HepG2 (cell line): Measurements from ENCODE around the gene SLC7A8. TPM values are rescaled to one million over a fixed set of nuclear protein-coding genes. Genes with fewer than 3 reads are reported as not detected.

ENCODE experiments used
- ATAC-seq: fragments of 200-7000 bp; cut with Tn5 transposase; 3 replicates; pipeline ENCODE4 v1.9.1; 2020; ENCODE audit warnings: mild to moderate bottlenecking, moderate library complexity
- BruUV-seq: library from RNA; stranded (reverse); fragments of 400-500 nt; replicated peaks from 2 replicates; lab custom pipeline; 2021; lab: Mats Ljungman, UMichigan
- CTCF ChIA-PET: fragments of 300-600 bp; formaldehyde crosslinking; extraction: SDS; loops from one replicate; lab custom pipeline; 2021; ENCODE audit warnings: low total read pairs, inconsistent platforms, low intra/inter-chr PET ratio; lab: Yijun Ruan, JAX
- POLR2A ChIA-PET: fragments of 350-600 bp; sonication (Branson Sonifier 250); formaldehyde crosslinking; loops from one replicate; lab custom pipeline; 2020; ENCODE audit warnings: antibody characterized with exemption, inconsistent platforms; lab: Yijun Ruan, JAX
- DNase-seq: peaks from one replicate; pipeline ENCODE4 v3.0.0-alpha.2; 2015; ENCODE audit warnings: low spot score
- FAIRE-seq: peaks from 3 replicates; lab custom pipeline; 2011; peaks lifted over from hg19 to GRCh38; lab: Jason Lieb, UNC
- H2AFZ ChIP-seq: one replicate; pipeline ENCODE4 v1.6.1; 2011; ENCODE audit warnings: low read length, inconsistent platforms
- H3K27ac ChIP-seq: fragments of 300-600 bp; 3 replicates; pipeline ENCODE4 v1.8.0; 2011; ENCODE audit warnings: mixed run types, mild to moderate bottlenecking, mixed read lengths, low read length, inconsistent platforms; ENCODE audit not compliant: insufficient read depth; ENCODE audit errors: extremely low read length
- H3K27me3 ChIP-seq, 2 experiments: fragments of 200-600 bp in 1 of 2; 2 replicates in 1 of 2; 3 replicates in 1 of 2; pipeline versions ENCODE4 v1.6.0 to v1.8.0; 2011; ENCODE audit warnings: low read length in 2 of 2, mild to moderate bottlenecking in 2 of 2, moderate library complexity in 2 of 2, inconsistent platforms in 1 of 2; ENCODE audit not compliant: insufficient read depth in 2 of 2, control insufficient read depth in 1 of 2
- H3K36me3 ChIP-seq, 2 experiments: fragments of 200-600 bp in 1 of 2; replicated peaks in 1 of 2; 2 replicates in 1 of 2; 3 replicates in 1 of 2; pipeline versions ENCODE4 v1.5.1 to v1.8.0; 2011; ENCODE audit warnings: low read length in 2 of 2, inconsistent platforms in 1 of 2; ENCODE audit not compliant: insufficient read depth in 2 of 2, control insufficient read depth in 1 of 2
- H3K4me1 ChIP-seq: 2 replicates; pipeline ENCODE4 v1.5.1; 2012; ENCODE audit warnings: low read length, inconsistent platforms; ENCODE audit not compliant: insufficient read depth
- H3K4me2 ChIP-seq: 2 replicates; pipeline ENCODE4 v1.6.0; 2011; ENCODE audit warnings: low read depth, low read length, inconsistent platforms
- H3K4me3 ChIP-seq, 3 experiments: fragments of 200-600 bp in 1 of 3; sonication (generic), shearing (Covaris generic) in 1 of 3; replicated peaks in 1 of 3; 2 replicates each; pipeline ENCODE4 v1.5.1; 2011 to 2016; ENCODE audit warnings: low read length in 3 of 3, inconsistent platforms in 2 of 3, low read depth in 2 of 3, mild to moderate bottlenecking in 2 of 3, control low read depth in 1 of 3, mixed read lengths in 1 of 3; ENCODE audit not compliant: insufficient read depth in 1 of 3
- H3K79me2 ChIP-seq: one replicate; pipeline ENCODE4 v1.6.1; 2011; ENCODE audit warnings: low read length, inconsistent platforms; ENCODE audit not compliant: insufficient read depth
- H3K9ac ChIP-seq: 2 replicates; pipeline ENCODE4 v1.6.0; 2011; ENCODE audit warnings: mild to moderate bottlenecking, low read depth, low read length, inconsistent platforms; ENCODE audit not compliant: insufficient read depth
- H3K9me3 ChIP-seq: 2 replicates; pipeline ENCODE4 v1.5.1; 2012; ENCODE audit warnings: mild to moderate bottlenecking, low read length
- H4K20me1 ChIP-seq: 2 replicates; pipeline ENCODE4 v1.6.0; 2011; ENCODE audit warnings: inconsistent platforms, mild to moderate bottlenecking, low read length, moderate library complexity; ENCODE audit not compliant: insufficient read depth
- ADNP ChIP-seq: sonication (generic); formaldehyde crosslinking; IDR thresholded peaks from 2 replicates; pipeline ENCODE4 v1.4.0; 2020; ENCODE audit warnings: missing genetic modification reagents
- ARNTL ChIP-seq: sonication (generic); formaldehyde crosslinking; IDR thresholded peaks from 2 replicates; pipeline ENCODE4 v1.4.0; 2020; ENCODE audit warnings: mild to moderate bottlenecking, missing genetic modification reagents
- CEBPB ChIP-seq: IDR thresholded peaks from 2 replicates; pipeline ENCODE4 v1.6.1; 2011; ENCODE audit warnings: low read depth, low read length, improper control_type of control experiment, borderline replicate concordance
- CREB1 ChIP-seq, 2 experiments: fragments of 450-650 bp in 1 of 2; IDR thresholded peaks; 2 replicates each; pipeline ENCODE4 v1.6.1; 2016 to 2017; ENCODE audit warnings: control low read depth in 1 of 2, mild to moderate bottlenecking in 1 of 2, missing compliant biosample characterization in 1 of 2, missing genetic modification characterization in 1 of 2
- ZC3H4 ChIP-seq: sonication (generic); formaldehyde crosslinking; IDR thresholded peaks from 2 replicates; pipeline ENCODE4 v1.4.0; 2020; ENCODE audit warnings: missing genetic modification reagents, borderline replicate concordance
- ZNF33A ChIP-seq: sonication (generic); formaldehyde crosslinking; IDR thresholded peaks from 2 replicates; pipeline ENCODE4 v1.5.1; 2020; ENCODE audit warnings: missing genetic modification reagents, mild to moderate bottlenecking, moderate library complexity, borderline replicate concordance
- ZNF567 ChIP-seq: sonication (generic); formaldehyde crosslinking; IDR thresholded peaks from 2 replicates; pipeline ENCODE4 v1.8.1; 2023; ENCODE audit warnings: mild to moderate bottlenecking, missing genetic modification reagents, borderline replicate concordance
- ZNF672 ChIP-seq: sonication (generic); formaldehyde crosslinking; IDR thresholded peaks from 2 replicates; pipeline ENCODE4 v1.8.1; 2022; ENCODE audit warnings: missing genetic modification reagents
- ZNF710 ChIP-seq: sonication (generic); formaldehyde crosslinking; IDR thresholded peaks from 2 replicates; pipeline ENCODE4 v1.5.0; 2020; ENCODE audit warnings: mild to moderate bottlenecking, missing genetic modification reagents, borderline replicate concordance
- WGBS: methylation state at CpG from one replicate; pipeline ENCODE4 v1.1.6; 2017; ENCODE audit warnings: low lambda C conversion rate; 5-methylcytosine and 5-hydroxymethylcytosine counted together
- in situ Hi-C: cut with HindIII; loops from 2 replicates; pipeline ENCODE4 v1.10.0; 2017; ENCODE audit warnings: low pct_unique_long_range_greater_than_20kb; ENCODE audit not compliant: extremely low pct_ligation_motif_present
- intact Hi-C: fragments of 100-400 bp; cut with micrococcal nuclease; formaldehyde crosslinking; loops from one replicate; pipeline ENCODE4 v1.10.0; 2022; ENCODE audit not compliant: unreplicated experiment
- polyA plus RNA-seq, 8 experiments: library from polyadenylated mRNA; depleted of rRNA in 3 of 8; stranded (reverse) in 7 of 8; unstranded in 1 of 8; fragments of >200 nt; fragmentation: Illumina TruSeq in 4 of 8; extraction: Trizol in 4 of 8; gene quantifications; 2 replicates each; pipeline versions ENCODE4 v1.2.1 to v1.2.3, GENCODE V29; 2011 to 2016; ENCODE audit warnings: low read depth in 4 of 8, missing spikeins in 1 of 8, mixed read lengths in 1 of 8; ENCODE audit not compliant: insufficient read depth in 1 of 8
- total RNA-seq, 5 experiments: library from RNA; depleted of rRNA; stranded (reverse); fragments of >200 nt; fragmentation: Illumina TruSeq; extraction: Trizol; gene quantifications; 2 replicates each; pipeline ENCODE4 v1.2.3, GENCODE V29; 2016; ENCODE audit warnings: low read depth in 1 of 5

Gene SLC7A8
- total and polyA plus RNA-seq, 2 of the 13 experiments (the other 11 are each of a cell fraction or from before 2014, with no cell fraction given), result 0.25 TPM; not detected in 1

DNA sequence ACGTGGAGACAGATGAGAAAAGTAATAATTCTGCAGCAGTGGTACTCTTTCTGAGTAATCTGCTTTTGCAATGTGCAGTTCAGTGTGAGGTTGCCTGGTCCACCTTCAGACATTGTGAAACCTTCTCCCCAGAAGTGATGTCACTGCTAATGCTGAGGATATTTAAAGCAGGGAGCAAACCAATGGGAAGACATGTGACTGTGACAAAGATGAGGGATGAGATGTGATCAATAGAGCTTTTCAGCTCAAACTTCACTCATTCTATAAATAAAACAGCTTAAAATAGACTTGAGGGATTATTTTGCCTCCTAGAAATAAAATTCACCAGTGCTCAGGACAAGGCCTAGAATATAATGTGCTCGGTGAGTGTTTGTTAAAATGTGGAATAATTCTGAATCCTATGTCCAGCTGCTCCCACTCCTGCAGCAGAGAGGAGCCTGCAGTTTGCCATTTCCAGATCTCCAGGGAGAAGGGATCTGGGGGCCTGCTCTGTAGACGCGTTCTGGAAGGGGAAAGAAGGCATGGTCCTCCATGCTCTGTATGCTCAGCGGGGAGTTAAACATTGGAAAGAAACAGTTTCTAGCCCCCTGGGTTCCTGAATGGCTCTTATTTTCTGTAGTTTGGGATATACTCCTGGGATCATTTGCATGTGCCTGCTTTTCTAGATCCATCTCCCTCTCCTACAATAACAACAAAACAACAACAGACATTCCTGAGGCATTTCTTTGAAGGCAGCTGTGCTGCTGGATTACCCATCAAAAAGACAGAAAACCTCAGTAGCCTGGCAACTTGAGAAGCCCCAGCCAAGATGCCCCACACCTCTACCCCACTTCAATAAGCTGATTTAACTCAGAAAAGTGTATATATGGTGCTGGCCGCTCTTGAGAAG, 8.9 kb downstream of the SLC7A8 start:
- TF ChIP-seq CREB1 (IDR thresholded peaks at IDR 0.05) (peak; percentile 60; the same call in 1 of the 2 replicates), CREB1 (CRISPR knock-in tag; IDR thresholded peaks at IDR 0.05) (no peak), ZC3H4 (no peak), ZNF567 (CRISPR knock-in tag) (no peak), ZNF710 (CRISPR knock-in tag) (no peak), ARNTL (CRISPR knock-in tag) (0 out of 2 replicates have a peak, but pooled peaks have one; percentile 32), ZNF33A (CRISPR knock-in tag) (no peak), ZNF672 (no peak), ADNP (CRISPR knock-in tag) (no peak), CEBPB (peak; percentile 54; the same call in 1 of the 2 replicates)
- ATAC-seq (peak; percentile 15; the same call in 2 of the 3 replicates), DNase-seq (no peak), FAIRE-seq (no peak)
- ChIA-PET CTCF (no interaction called here), POLR2A (no interaction called here)
- H3K4me2 ChIP-seq, result no peak overlapping the region
- intact Hi-C loops, result no loop called here
- H3K9ac ChIP-seq, result no peak overlapping the region
- peaks cover 1 to 32% of the 10 kb centered on the region in 2 experiments; a peak in 3 of 5 replicates for H3K27me3 ChIP-seq
- 44% methylated on average over 6 of the region's 6 CpGs for WGBS
- peaks cover 15% of the 10 kb centered on the region for H3K4me1 ChIP-seq
- no peaks in the 10 kb centered on the region for H3K36me3 ChIP-seq
- in situ Hi-C loops, result no loop called here
- no peaks in the 10 kb centered on the region for H3K9me3 ChIP-seq
- H4K20me1 ChIP-seq, result no peaks in the 10 kb centered on the region
- no peak overlapping the region for H3K4me3 ChIP-seq
- H2AFZ ChIP-seq, result no peak overlapping the region
- no peaks in the 10 kb centered on the region for H3K79me2 ChIP-seq
- no TSS peak for BruUV-seq
- H3K27ac ChIP-seq, result no peak overlapping the region
